22Rv1 (cell line): Measurements from ENCODE around the gene HPS5.

Experiments used
- CTCF ChIP-seq: fragments of 450-650 bp; IDR thresholded peaks from 2 replicates; pipeline ENCODE4 v1.5.1; 2017; ENCODE audit warnings: mild to moderate bottlenecking
- ZFX ChIP-seq: fragments of 450-650 bp; IDR thresholded peaks from 2 replicates; pipeline ENCODE4 v1.6.1; 2017; ENCODE audit warnings: antibody characterized with exemption, borderline replicate concordance

- TF ChIP-seq CTCF (no peak), ZFX (no peak)
Observed at GRCh38 chr11:18271206-18271605, 50.7 kb downstream of the HPS5 start.
